IPS DF 19.7 (cell line): Measurements from ENCODE around the gene CORO1C.

Experiments
- DNase-seq: peaks from one replicate; pipeline ENCODE4 v3.0.0-alpha.2; 2013; ENCODE audit warnings: low read depth, low spot score

Gene CORO1C

DNA sequence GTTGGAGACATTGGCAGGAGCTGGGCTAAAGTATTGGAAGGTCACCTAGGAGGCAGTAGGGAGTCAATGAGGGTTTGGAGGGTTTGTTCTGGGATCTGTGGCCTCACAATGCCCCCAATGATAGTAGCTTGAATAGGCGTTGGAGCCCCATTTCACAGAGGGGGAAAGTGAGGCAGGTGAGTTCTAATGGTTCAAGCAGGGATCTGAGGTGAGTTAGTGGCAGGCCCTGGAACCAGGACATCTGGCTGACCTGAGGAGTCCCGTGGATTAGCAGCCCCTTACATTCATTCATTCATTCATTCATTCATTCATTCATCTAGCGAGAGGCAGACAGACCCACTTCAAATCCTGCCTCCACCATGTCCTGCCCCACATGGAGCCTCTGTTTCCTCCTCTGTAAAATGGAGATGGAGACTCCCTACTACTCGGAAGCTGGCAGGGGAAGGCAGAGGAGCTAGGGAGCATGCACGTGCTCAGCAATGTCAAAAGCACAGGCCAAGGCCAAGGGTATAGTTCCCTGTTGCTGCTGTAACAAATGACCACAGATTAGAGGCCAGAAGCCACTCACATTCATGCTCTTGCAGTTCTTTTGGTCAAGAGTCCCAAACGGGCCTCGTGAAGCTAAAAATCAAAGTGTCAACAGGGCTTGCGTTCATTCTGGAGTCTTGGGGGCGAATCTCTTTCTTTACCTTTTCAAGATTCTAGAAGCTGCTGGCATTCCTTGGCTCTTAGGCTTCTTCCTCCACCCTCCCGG, 131.2 kb downstream of the CORO1C start:
- no peak for DNase-seq

DNA sequence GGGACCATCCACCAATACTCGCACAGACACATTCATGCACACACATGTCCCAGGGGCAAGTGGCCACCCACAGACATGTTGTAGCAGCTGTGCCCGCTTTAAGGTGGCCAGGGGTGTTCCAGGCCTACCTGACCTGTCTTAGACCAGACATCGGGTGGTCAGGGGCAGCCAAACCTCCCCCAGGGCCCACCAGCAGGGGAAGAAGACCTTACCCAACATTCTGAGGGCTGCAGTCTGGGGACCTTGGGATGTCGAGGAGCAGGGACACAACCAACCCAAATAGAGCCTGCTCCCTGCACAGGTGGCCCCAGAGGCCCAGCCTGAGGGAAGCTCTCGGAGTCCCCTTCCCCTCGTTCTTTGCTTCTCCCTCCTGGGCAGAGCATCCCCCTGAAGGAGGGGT, 131.8 kb downstream of the CORO1C start:
- DNase-seq = no peak

DNA sequence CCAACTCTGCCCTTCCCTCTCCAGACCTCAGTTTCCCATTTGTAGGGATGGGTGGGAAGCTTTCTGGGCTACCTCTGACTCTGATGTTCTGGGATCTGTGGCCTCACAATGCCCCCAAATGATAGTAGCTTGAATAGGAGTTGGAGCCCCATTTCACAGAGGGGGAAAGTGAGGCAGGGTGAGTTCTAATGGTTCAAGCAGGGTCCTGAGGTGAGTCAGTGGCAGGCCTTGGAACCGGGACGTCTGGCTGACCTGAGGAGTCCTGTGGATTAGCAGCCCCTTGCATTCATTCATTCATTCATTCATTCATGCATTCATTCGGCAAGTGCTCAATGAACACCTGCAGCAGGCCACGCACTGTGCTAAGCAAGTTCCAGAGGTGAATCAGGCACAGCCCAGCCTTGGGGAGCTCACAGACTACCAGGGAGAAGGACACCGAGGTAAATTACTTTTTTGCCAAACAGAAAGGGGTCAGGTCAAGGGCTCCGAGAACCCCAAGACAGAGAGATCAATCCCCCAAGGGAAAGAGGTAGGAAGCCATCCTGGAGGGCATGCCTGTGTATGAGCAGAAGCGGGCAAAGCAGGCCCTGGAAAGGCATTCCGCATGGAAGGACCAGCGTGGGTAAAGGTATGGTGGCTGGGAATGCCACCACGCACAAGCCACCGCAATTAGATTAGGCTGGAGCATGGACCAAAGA, 132.6 kb downstream of the CORO1C start:
- no peak for DNase-seq

DNA sequence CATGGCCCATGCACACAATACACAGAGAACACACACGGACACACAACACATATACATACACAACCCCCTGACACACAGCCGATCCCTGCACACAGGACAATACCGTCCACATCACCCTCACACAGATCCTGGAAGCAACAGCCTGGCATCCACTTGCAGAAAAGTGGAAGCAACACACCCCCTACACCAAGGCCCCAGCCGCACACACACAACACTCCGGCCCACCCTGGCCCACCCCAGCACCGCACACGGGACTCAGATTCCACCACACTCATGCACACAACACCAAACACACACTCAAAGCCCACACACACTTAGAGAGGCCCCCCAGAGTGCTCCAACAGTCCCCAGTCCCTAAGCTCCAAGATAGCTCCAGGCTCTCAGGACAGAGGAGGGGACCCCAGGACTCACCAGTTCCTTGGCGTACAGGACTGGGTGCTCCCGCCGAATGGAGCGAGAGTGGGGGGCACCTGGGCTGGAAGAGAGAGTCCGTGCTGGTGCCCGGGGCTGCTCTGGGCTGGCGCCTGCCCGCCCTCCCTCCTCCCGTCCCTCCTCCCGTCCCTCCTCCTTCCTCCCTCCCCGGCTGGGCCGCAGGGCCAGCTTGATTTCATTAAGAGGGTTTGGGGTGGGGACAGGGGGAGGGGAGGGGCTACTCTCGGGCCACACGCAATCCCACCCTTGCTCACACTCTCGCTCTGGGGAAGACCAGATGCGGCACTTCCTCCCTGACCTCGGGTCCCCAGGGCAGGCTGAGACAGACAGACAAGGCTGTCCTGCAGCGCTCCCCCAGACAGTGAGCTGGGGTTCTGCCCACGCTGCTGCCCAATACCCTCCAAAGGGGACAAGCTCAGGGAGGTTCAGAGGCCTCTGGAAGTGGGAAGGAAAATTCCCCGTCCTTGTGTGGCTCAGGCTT, 133.5 kb downstream of the CORO1C start, which contains the start of gene TMEM119:
Gene TMEM119 (minus strand): TSS at position 526 of the 913 bp plus-strand sequence. CDS start 5,701 bp downstream, outside the sequence.
- no peak for DNase-seq

DNA sequence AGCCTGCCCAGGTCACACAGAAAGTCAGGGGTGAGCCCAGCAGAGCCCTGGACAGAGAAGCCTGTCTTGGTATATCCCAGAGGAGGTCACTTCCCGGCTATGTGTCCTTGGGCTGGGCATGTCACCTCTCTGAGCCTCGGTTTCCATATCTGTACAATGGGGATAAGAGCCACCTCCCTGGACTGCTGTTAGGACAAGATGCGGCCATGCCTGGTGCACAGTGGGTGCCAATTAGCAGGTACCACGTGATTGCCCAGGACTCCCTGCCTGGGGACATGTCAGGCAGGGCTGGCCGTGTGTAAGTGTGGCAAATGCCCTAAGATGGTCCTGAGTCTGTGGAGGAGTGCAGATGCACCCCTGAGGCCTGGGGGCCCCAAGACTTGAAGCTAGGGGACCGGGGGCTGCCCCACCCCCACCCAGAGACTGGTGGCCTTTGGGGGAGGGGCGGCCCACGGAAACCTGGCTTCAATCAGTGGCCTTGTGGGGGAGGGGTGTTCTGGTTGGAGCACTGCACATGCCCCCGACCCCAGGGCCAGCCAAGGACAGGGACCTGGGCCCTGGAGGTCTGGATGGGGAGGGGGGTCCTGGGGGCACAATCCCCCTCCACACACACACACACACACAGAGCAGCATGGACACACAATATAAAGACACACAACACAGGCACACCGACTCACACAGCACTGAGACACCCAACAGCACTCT, 134.3 kb downstream of the CORO1C start:
- DNase-seq = no peak

DNA sequence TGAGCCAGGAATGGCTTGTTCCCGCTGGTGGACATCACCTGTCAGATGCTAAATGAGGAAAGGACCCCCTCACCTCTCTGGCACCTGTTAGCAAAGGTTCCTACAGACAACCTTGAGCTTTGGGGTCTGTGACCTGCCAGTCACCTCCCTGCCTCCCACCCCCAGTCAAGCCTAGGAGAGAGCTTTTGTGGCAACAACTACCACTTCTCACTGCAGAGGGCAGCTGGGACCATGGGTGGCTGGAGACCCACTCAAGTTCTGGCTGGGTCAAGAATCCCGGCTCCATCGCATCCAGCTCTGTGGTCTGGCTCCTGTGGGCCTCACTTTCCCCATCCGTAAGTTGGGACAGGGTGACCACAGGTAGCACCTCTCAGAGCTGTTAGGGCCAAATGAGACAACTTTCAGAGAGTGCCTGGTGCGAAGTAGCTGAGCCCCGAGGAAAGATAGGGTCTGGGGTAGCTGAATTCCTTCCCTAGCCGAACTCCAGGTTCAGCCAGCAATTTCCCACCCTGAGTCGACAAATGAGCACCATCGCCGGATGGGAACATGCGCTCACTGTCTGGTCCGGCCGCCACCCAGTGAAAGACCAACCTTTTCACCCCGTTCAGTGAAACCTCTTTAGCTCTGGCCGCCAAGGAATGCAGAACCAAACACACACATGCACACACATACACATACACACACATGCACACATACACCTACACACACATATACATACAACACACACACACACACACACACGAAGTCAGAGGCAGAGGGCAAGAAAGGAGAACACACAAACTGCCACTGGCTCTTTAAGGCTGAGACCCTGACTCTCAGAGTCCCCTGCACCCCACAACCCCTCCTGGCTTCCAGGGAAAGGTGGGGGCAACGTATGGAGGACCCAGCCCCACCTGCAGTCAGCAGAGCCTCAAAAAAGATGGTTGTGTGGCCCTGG, 135.3 kb downstream of the CORO1C start:
- DNase-seq = no peak
